HG02852 (cell line): Measurements from ENCODE around the gene MAG.
"Not testable (repeated sequence)": the region's sequence is repeated elsewhere in the genome, so short reads cannot be mapped to it uniquely, and the experiment has no call there.

Source experiments
- ATAC-seq: cut with Tn5 transposase; IDR thresholded peaks from one replicate; pipeline ENCODE4 v1.9.1; 2021; ENCODE audit warnings: mild to moderate bottlenecking, moderate library complexity; ENCODE audit not compliant: unreplicated experiment

MAG gene

GRCh38 chr19:35279374-35279773, 12.6 kb upstream of the MAG start:
- no peak for ATAC-seq

GRCh38 chr19:35279985-35280821, 11.8 kb upstream of the MAG start:
- no peak for ATAC-seq

- no peak for ATAC-seq
Observed at GRCh38 chr19:35281303-35281702, 10.7 kb upstream of the MAG start.

DNA sequence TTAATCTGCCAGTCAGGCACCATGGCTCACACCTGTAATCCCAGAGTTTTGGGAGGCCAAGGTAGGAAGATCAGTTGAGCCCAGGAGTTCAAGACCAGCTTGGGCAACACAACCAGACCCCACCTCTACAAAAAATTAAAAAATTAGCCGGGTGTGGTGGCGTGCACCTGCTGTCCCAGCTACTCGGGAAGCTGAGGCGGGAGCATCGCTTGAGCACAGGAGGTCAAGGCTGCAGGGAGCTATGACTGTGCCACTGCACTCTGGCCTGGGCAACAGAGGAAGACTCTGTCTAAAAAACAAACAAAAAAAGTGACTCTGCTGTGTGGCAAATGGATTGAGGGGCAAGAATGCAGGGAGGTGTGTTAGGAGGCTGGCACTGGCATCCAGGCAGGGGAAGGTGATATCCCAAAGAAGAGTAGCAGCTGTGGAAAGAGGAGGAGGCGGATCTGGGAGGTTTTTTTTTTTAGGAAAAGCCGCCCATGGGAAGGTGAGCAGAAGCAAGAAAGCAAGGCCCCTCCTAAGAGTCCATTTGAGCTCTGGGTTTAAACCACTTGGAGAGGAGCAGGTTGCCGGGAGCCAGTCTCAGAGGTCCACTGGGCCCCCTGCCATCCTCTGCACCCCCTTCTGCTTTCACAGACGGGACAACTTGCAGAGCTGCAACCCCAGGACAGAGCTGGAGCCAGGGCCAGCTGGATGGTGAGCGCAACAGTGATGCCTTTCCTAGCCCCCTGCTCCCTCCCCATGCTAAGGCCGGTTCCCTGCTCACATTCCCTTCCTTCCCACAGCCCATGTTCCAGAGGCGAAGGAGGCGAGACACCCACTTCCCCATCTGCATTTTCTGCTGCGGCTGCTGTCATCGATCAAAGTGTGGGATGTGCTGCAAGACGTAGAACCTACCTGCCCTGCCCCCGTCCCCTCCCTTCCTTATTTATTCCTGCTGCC, 7.5 kb upstream of the MAG start:
- no peak for ATAC-seq

DNA sequence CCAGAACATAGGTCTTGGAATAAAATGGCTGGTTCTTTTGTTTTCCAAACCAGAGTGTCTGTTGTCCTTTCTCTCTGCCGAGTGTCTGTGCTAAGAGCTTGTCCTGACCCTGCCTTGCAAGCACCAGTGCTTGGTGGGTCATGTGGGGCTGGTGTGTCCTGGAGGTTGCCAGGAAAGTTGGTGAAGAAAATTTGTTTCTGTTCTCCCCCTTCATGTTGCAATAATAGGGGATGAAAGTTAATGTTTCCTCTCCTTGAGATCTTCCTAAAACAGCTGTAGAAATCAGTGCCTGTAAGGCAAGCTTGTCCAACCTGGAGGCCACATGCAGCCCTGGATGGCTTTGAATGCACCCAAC, 6.9 kb upstream of the MAG start:
- ATAC-seq, result no peak

- not testable (repeated sequence) for ATAC-seq
Observed at GRCh38 chr19:35285465-35285864, 6.5 kb upstream of the MAG start.

- not testable (repeated sequence) for ATAC-seq
Observed at GRCh38 chr19:35286101-35286500, 5.9 kb upstream of the MAG start.

GRCh38 chr19:35287713-35288112, 4.2 kb upstream of the MAG start:
- no peak for ATAC-seq

DNA sequence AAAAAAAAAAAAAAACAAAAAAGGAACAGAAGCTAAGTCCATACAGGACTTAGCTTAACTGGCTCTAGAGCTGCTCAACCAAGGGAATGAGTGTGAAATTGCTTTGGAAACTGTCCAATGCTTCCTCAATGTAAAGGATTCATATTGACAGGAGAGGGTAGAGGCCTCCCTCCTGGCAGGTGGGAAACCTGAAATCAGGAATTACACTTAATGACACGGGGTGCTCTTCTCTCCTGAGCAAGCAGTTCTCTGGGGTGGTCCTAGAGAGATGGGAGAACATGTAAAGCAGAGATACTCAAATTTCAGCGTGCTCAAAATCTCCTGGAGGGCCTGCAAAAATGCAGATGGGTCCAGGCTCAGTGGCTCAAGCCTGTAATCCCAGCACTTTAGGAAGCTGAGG, 3.6 kb upstream of the MAG start:
- ATAC-seq, result no peak

DNA sequence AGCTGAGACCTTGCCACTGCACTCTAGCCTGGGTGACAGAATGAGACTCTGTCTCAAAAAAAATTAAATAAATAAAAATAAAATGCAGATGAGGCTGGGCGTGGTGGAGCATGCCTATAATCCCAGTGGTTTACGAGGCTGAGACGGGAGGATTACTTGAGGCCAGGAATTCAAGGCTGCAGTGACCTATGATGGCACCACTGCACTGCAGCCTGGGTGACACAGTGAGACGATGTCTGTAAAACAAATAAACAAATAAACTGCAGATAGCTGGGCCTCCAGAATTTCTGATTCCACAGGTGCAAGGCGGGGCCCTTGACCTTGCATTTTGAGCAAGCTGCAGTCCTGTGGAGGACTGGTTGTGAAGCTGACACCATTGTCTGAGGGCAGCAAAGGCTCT, 3.1 kb upstream of the MAG start:
- ATAC-seq, result no peak

DNA sequence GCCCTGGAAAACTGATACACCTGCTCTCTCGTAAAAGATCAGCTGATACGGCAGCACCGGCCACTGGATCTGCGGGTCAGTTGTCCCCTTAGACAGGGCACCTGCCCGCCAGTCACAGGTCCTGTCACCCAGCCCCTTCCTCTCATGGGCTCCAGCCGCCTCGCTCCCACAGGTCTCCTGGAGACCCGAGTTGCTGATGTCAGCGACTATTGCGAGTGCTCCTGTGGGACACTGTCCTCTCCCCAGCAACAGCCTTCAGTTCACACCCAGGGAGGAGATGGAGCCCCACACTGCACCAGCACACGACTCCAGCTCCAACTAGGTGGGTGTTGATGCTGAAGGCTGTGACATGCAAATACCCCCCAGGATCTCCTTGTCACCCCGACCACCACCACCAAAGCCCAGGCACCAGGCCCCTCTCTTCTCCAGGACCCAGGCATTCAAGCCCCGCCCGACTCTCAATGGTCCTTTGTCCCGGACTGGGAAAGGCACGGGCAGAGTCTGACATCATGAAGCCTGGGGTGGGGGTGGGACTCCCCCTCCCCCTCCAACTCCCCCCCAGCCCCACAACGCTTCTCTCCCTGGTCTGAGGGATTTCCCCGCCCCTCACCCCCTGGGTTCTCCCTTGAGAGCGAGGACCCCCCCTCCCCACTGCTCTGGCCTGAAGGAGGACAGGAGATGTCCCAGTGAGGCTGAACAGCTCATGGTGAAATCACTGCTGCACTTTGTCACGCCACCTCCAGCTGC, 1.4 kb upstream of the MAG start:
- ATAC-seq, result no peak

GRCh38 chr19:35291259-35291658, 702 bp upstream of the MAG start:
- ATAC-seq, result no peak

GRCh38 chr19:35292421-35293362, 731 bp downstream of the MAG start:
- no peak for ATAC-seq

DNA sequence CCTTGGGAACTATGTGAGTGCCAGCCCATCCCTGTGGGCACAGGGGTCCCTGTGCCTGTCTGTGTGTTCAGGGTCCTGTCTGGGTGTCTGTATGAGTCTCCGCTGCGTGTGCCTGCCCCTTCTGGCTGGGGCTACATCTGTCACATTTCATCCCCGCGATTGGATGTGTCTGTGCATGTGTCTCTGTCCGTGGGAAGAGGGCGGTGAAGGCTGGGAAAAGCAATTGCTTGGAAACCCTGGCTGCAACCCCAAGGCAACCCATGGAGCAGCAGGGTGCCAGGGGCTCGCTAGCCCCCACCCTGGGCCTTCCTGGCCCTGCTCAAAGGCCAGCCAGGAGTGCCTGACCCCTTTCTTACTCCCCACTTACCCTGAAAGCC, 1.4 kb downstream of the MAG start:
- ATAC-seq, result no peak

GRCh38 chr19:35293808-35294207, 1.8 kb downstream of the MAG start:
- ATAC-seq, result no peak

DNA sequence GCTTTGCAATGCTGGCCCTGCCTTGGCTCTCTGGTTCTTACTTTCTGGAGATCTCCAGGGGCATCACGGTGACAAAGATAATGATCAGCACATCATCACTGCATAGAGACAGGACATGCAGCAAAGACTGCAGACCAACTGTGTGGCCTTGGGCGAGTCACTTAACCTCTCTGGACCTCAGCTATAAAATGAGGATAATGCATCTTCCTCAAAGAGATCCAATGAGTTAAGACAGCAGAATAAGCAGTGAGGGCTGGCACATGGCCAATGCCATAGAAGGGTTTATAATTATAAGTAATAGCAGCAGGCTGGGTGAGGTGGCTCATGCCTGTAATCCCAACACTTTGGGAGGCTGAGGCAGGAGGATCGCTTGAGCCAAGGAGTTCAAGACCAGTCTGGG, 2.4 kb downstream of the MAG start:
- ATAC-seq, result no peak

GRCh38 chr19:35294859-35295791, 3.2 kb downstream of the MAG start:
- no peak for ATAC-seq

- ATAC-seq, result no peak
Observed at GRCh38 chr19:35295792-35296462, 4.0 kb downstream of the MAG start.
